Activated naive CD8-positive, alpha-beta T cell treated with anti-CD3 and anti-CD28 coated beads, Interleukin-2, amount 50 U/mL, for 24 hours (primary cell): Measurements from ENCODE around the gene TLE5.

ENCODE experiments used
- ATAC-seq: fragments of 150-1000 bp; cut with Tn5 transposase; one replicate; pipeline ENCODE4 v1.10.0; 2021
- DNase-seq: peaks from one replicate; pipeline ENCODE4 v3.0.0; 2021
- H3K27ac Mint-ChIP-seq: one replicate; pipeline ENCODE4 v1.8.0; 2021; ENCODE audit warnings: mild to moderate bottlenecking, mixed read lengths
- H3K27me3 Mint-ChIP-seq: one replicate; pipeline ENCODE4 v1.8.0; 2021; ENCODE audit warnings: mixed read lengths
- H3K36me3 Mint-ChIP-seq: one replicate; pipeline ENCODE4 v1.8.0; 2021; ENCODE audit warnings: low read depth, mixed read lengths
- H3K4me1 Mint-ChIP-seq: one replicate; pipeline ENCODE4 v1.8.0; 2021; ENCODE audit warnings: mixed read lengths
- H3K4me3 Mint-ChIP-seq: one replicate; pipeline ENCODE4 v1.8.0; 2021; ENCODE audit warnings: mild to moderate bottlenecking, moderate library complexity, mixed read lengths
- H3K9me3 Mint-ChIP-seq: one replicate; pipeline ENCODE4 v1.8.0; 2021; ENCODE audit warnings: mixed read lengths

TLE5 gene

DNA sequence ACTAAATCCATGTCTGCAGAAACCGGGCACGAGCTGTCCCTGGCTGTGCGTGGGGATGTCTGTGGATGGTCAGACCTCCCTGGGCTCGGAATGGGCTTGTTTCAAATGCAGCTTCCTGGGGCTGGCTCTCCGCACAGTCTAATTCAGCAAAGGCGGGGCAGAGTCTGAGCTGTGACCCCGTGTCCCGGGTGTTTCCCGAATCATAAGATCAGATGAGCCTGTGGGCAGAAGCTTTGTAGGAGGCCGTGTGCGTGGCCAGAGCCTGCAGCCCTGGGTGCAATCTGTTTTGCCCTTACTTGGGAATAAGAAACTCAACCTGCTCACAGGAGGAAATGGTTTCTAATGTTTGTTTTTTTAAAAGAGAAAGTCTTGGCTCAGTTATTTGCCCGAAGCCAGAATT, 18.0 kb upstream of the TLE5 start:
- Mint-ChIP-seq H3K27ac (no peak overlapping the region), H3K9me3 (no peaks in the 10 kb centered on the region), H3K36me3 (no peaks in the 10 kb centered on the region), H3K27me3 (no peaks in the 10 kb centered on the region), H3K4me1 (no peaks in the 10 kb centered on the region), H3K4me3 (no peak overlapping the region)
- no peak for DNase-seq
- ATAC-seq: no peak

- no peaks in the 10 kb centered on the region for H3K27me3 Mint-ChIP-seq
- no peak for DNase-seq
- no peak for ATAC-seq
- no peak overlapping the region for H3K27ac Mint-ChIP-seq
- H3K9me3 Mint-ChIP-seq: no peaks in the 10 kb centered on the region
- H3K36me3 Mint-ChIP-seq: no peaks in the 10 kb centered on the region
- H3K4me1 Mint-ChIP-seq: no peaks in the 10 kb centered on the region
- no peak overlapping the region for H3K4me3 Mint-ChIP-seq
Measured at GRCh38 chr19:3079578-3079977, 17.3 kb upstream of the TLE5 start.

DNA sequence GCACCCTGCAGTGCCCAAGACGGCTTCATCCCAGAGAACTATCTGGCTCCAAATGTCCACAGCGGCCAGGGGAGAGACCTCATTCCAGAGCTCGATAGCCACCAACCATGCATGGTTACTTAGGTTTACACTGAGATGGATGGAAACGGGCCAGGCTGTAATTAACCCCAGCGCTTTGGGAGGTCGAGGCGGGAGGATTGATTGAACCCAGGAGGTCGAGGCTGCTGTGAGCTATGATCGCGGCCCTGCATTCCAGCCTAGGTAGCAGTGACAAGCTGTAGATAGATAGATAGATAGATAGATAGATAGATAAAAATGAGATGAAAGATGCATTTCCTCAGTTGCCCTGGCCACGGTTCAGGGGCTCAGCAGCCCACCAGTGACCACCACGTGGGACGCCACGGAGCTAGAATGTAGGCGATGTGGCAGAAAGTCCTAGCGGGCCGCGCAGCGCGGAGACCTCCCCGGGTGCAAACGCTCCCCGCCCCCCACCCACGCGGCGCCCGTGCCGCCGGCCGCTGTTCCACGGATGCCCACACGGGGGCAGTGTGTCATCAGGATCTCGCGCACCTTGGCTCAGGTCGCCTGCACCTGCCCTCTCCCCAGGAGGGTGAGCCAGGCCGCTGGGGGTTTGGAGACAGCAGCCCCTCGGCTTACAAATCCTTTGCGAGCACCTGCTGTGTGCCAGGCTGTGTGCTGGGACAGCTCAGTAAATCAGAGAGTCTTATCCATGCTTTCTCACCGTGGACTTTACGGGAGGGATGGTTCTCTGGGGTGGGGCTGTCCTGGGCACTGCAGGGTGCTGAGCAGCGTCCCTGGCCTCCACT, 13.5 kb upstream of the TLE5 start:
- peak; percentile 72 for ATAC-seq
- Mint-ChIP-seq H3K27me3 (no peaks in the 10 kb centered on the region), H3K4me3 (no peak overlapping the region), H3K4me1 (no peaks in the 10 kb centered on the region), H3K36me3 (no peaks in the 10 kb centered on the region), H3K9me3 (no peaks in the 10 kb centered on the region), H3K27ac (no peak overlapping the region)
- peak; percentile 86 for DNase-seq

DNA sequence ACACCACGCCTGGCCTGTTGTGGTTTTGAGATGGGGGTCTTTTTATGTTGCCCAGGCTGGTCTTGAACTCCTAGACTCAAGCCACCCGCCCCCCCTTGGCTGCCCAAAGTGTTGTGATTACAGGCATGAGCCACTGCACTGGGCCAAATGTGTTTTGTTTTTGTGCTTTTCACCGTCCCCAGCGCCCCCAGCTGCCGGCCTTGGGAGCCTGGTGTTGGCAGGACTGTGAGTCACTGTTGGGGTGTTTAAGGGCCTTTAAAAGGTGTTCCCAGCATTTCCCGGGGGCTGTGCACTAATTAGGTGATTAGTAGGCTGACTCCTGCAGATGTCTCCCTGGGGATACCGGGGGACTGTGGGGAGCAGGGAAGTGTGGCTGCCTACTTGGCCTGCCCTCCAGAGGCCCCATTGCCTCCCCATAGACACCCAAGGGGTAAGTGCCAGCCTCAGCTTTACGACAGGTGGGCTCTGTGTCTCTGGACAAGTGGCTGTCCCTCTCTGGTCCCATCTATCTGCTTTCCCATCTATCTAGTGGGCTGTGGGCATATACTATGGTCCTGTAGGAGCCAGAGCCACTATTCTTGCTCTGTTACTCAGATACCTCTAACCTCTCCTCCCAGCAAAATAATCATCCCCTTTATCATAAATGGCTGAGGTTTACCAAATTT, 11.8 kb upstream of the TLE5 start:
- Mint-ChIP-seq H3K36me3 (no peaks in the 10 kb centered on the region), H3K27me3 (no peaks in the 10 kb centered on the region), H3K4me3 (no peak overlapping the region), H3K9me3 (no peaks in the 10 kb centered on the region), H3K4me1 (no peaks in the 10 kb centered on the region), H3K27ac (no peak overlapping the region)
- ATAC-seq (no peak), DNase-seq (no peak)

DNA sequence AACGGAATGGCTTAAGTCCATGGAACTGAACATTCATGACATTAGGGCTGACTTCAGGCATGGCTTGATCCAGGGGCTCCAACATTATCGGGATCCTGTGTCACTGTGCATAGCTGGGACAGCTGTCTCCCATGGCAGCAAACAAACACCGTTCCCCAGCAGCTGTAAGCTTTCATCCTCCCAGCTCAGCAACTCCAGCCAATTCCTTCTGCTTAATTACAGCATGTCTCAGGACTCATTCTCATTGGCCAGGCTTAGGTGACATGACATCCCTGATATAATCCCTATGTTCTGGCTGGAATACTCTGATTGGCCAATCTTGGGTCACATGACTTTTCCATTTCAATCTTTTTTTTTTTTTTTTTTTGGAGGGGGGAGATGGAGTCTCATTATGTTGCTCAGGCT, 10.9 kb upstream of the TLE5 start:
- Mint-ChIP-seq H3K27ac (no peak overlapping the region), H3K27me3 (no peaks in the 10 kb centered on the region), H3K4me3 (no peak overlapping the region), H3K36me3 (no peaks in the 10 kb centered on the region), H3K9me3 (no peaks in the 10 kb centered on the region), H3K4me1 (no peaks in the 10 kb centered on the region)
- ATAC-seq (no peak), DNase-seq (no peak)

- ATAC-seq (no peak), DNase-seq (no peak)
- peaks cover 4% of the 10 kb centered on the region for H3K4me1 Mint-ChIP-seq
- H3K4me3 Mint-ChIP-seq: no peak overlapping the region
- no peaks in the 10 kb centered on the region for H3K27me3 Mint-ChIP-seq
- no peak overlapping the region for H3K27ac Mint-ChIP-seq
- H3K36me3 Mint-ChIP-seq: no peaks in the 10 kb centered on the region
- H3K9me3 Mint-ChIP-seq: no peaks in the 10 kb centered on the region
Measured at GRCh38 chr19:3071768-3072167, 9.5 kb upstream of the TLE5 start.

GRCh38 chr19:3068071-3068470, 5.8 kb upstream of the TLE5 start:
- no peak overlapping the region for H3K27ac Mint-ChIP-seq
- H3K27me3 Mint-ChIP-seq: no peaks in the 10 kb centered on the region
- ATAC-seq (no peak), DNase-seq (no peak)
- peaks cover 29% of the 10 kb centered on the region for H3K4me1 Mint-ChIP-seq
- H3K9me3 Mint-ChIP-seq: no peaks in the 10 kb centered on the region
- no peaks in the 10 kb centered on the region for H3K36me3 Mint-ChIP-seq
- H3K4me3 Mint-ChIP-seq: no peak overlapping the region

DNA sequence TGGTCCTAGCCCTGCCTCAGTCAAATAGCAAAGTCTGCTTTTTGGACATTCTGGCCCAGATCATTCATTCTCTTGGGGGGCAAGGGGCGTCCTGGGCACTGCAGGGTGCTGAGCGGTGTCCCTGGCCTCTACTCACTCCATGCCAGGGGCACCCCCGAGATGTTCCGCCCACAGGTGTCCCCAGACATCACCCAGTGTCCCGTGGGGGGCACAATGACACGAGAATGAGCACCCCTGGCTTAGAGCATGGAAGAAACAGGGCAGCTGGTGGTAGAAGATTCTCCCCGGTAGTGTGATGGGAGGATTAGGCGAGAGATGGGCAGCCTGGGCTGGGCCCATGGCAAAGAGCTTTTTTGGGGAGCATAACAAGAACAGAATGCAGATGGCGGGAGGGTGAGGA, 5.3 kb upstream of the TLE5 start:
- peaks cover 31% of the 10 kb centered on the region for H3K4me1 Mint-ChIP-seq
- H3K27me3 Mint-ChIP-seq: no peaks in the 10 kb centered on the region
- H3K9me3 Mint-ChIP-seq: no peaks in the 10 kb centered on the region
- DNase-seq (no peak), ATAC-seq (no peak)
- no peaks in the 10 kb centered on the region for H3K36me3 Mint-ChIP-seq
- H3K4me3 Mint-ChIP-seq: no peak overlapping the region
- H3K27ac Mint-ChIP-seq: no peak overlapping the region

DNA sequence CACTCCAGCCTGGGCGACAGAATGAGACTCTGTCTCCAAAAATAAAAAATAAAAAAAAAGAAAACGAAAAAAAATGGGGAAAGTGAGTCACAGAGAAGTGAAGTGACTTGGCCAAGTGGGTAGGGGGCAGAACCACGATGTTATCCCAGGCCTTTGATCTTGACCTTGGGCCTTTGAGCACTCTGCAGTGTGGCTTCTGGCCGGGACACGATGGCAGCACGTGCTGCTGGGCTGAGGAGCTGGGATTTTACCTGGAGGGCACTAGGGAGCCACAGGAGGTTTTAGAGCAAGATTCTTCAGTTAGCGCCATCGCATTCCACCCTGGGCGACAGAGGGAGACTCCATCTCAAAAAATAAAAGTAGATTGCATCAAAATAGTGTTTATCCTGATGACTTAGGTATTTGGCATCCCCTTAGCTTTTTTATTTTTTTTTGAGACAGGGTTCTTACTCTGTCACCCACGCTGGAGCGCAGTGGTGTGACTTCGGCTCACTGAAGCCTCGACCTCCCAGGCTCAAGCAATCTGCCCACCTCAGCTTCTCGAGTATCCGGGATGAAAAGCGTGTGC, 4.3 kb upstream of the TLE5 start:
- Mint-ChIP-seq H3K9me3 (no peaks in the 10 kb centered on the region), H3K27me3 (no peaks in the 10 kb centered on the region), H3K4me3 (no peak overlapping the region), H3K4me1 (peaks cover 31% of the 10 kb centered on the region), H3K36me3 (no peaks in the 10 kb centered on the region), H3K27ac (peak overlapping the region; percentile 65)
- no peak for DNase-seq
- no peak for ATAC-seq

GRCh38 chr19:3065675-3066357, 3.5 kb upstream of the TLE5 start:
- DNase-seq: no peak
- Mint-ChIP-seq H3K4me3 (no peak overlapping the region), H3K4me1 (peaks cover 34% of the 10 kb centered on the region), H3K27ac (no peak overlapping the region), H3K9me3 (no peaks in the 10 kb centered on the region), H3K36me3 (peaks cover 2% of the 10 kb centered on the region), H3K27me3 (no peaks in the 10 kb centered on the region)
- no peak for ATAC-seq

DNA sequence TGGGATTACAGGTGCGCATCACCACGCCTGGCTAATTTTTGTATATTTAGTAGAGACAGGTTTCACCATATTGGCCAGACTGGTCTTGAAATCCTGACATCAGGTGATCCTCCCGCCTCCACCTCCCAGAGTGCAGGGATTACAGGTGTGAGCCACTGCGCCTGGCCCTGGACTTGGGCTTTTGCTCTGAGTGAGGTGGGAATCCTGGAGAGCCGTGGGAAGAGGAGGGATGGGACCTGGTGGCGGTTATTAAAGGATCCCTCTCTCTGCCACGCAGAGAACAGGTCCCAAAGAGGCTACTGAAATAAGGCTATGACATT, 1.7 kb upstream of the TLE5 start:
- Mint-ChIP-seq H3K4me1 (peaks cover 47% of the 10 kb centered on the region), H3K36me3 (peaks cover 13% of the 10 kb centered on the region), H3K27ac (no peak overlapping the region), H3K27me3 (no peaks in the 10 kb centered on the region), H3K4me3 (no peak overlapping the region), H3K9me3 (no peaks in the 10 kb centered on the region)
- no peak for DNase-seq
- ATAC-seq: no peak

DNA sequence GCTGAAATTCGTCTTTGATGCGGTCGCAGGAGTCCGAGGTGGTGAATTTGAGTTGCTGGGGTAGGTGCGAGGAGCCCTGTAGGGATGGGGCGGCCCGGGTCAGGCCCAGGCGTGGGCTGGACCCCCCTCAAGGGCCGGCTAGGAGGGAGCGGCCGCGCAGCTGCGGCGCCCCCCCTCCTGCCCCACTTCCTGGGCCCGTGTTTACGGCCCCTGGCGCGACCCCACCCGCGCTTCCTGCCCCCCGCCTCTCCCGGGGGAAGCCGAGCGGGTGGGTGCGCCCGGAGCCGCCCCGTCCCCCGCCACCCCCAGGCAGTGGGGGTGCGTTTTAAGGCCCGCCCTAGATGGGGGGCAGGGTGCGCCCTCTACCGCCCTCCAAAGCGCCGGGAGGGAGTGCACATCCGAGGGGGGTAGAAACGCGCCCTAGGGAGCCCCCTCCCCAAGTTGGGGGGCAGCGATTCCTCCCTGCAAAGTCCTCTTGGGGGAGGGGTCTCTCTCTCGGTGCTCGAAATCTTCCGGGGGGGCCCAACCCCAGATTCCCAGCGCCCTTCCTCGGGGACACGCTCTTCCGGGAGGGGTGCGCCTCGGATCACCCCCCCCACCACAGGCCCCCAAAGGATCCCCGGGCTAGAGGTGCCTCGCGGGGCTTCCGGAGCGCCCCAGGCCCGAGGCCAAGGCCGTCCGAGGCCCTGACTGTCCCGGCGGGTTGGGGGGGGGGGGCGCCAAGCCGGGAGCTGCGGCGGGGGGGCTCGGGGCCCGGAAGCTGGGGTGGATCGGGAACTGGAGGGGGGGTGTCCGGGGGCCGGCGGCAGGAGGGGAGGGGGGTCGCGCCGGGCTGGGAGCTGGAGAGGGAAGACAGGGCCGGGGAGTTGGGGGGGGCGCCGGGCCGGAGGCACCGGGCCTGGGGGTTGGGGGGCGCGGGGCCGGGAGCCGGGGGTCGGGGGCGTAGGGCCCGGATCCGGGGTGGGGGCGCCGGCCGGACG, 823 bp downstream of the TLE5 start:
- Mint-ChIP-seq H3K27me3 (no peaks in the 10 kb centered on the region), H3K36me3 (peaks cover 25% of the 10 kb centered on the region), H3K27ac (peak overlapping the region; percentile 87), H3K4me1 (peaks cover 52% of the 10 kb centered on the region), H3K9me3 (no peaks in the 10 kb centered on the region), H3K4me3 (peak overlapping the region; percentile 83)
- DNase-seq (peak; percentile 61), ATAC-seq (peak; percentile 24)

- peaks cover 25% of the 10 kb centered on the region for H3K36me3 Mint-ChIP-seq
- no peaks in the 10 kb centered on the region for H3K9me3 Mint-ChIP-seq
- peak overlapping the region; percentile 87 for H3K27ac Mint-ChIP-seq
- no peak for DNase-seq
- ATAC-seq: no peak
- no peaks in the 10 kb centered on the region for H3K27me3 Mint-ChIP-seq
- peaks cover 45% of the 10 kb centered on the region for H3K4me1 Mint-ChIP-seq
- peak overlapping the region; percentile 83 for H3K4me3 Mint-ChIP-seq
Measured at GRCh38 chr19:3060857-3061181, 1.5 kb downstream of the TLE5 start.

DNA sequence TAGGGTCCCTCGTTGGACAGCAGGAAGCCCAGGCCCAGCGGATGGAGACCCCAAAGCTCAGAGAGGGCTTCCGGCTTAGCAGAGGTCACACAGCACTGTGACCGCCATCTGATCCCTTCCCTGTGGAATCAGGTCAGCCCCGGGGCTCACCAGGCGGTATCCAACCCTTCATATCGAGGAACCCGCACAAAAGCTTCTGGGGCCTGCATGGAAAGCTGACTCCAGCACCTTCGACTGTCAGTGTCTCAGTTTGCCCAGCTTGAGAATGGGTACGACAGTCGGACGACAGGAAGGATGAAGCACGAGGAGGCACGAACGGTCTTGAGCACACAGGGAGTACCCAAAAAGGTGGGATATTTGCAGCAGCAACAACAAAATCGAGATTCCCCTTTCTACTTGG, 2.6 kb downstream of the TLE5 start:
- ATAC-seq (no peak), DNase-seq (no peak)
- H3K4me3 Mint-ChIP-seq: peak overlapping the region; percentile 52
- no peaks in the 10 kb centered on the region for H3K9me3 Mint-ChIP-seq
- no peaks in the 10 kb centered on the region for H3K27me3 Mint-ChIP-seq
- H3K27ac Mint-ChIP-seq: peak overlapping the region; percentile 65
- peaks cover 46% of the 10 kb centered on the region for H3K4me1 Mint-ChIP-seq
- H3K36me3 Mint-ChIP-seq: peaks cover 32% of the 10 kb centered on the region
